T-helper 17 cell (primary cell): ENCODE results near the gene TRIM39. TPM values are rescaled to one million over a fixed set of nuclear protein-coding genes. Genes with fewer than 3 reads are reported as not detected.

Source experiments
- total RNA-seq, 4 donors: library from RNA in 2 of 4; stranded (reverse) in 2 of 4; gene quantifications; one replicate each; pipeline ENCODE4 v1.2.3 and lab custom pipeline; 2022 to 2026

TRIM39 gene
- total RNA-seq, 2 donors from 2014 or later, result 41.4 to 47.3 TPM

Other genes with a start within 250 kb of the TRIM39 start
- not detected for gene TRIM31, start 213.8 kb upstream of the TRIM39 start, total RNA-seq
- 1 to 10 TPM in 1 of 2 donors, under 1 TPM in 1; 0.22 to 3.5 TPM for gene TRIM40, start 190.8 kb upstream of the TRIM39 start, total RNA-seq
- under 1 TPM in 1 of 2 donors, not detected in 1; 0.37 TPM for gene TRIM10, start 165.7 kb upstream of the TRIM39 start, total RNA-seq
- not detected for gene TRIM15, start 163.4 kb upstream of the TRIM39 start, total RNA-seq
- 10 to 100 TPM; 51.2 to 63.1 TPM for gene TRIM26, start 113.5 kb upstream of the TRIM39 start, total RNA-seq
- 10 to 100 TPM; 34.1 to 38.5 TPM for gene RPP21, start 18.2 kb downstream of the TRIM39 start, total RNA-seq
- gene HLA-E, start 162.6 kb downstream of the TRIM39 start, total RNA-seq, result 1,000 to 10,000 TPM; 1,324 to 1,494 TPM
- gene GNL1, start 229.6 kb downstream of the TRIM39 start, total RNA-seq, result 100 to 1,000 TPM; 178 to 211 TPM
- gene PRR3, start 230.4 kb downstream of the TRIM39 start, total RNA-seq, result 10 to 100 TPM; 11.2 to 13.9 TPM
- gene ABCF1, start 244.5 kb downstream of the TRIM39 start, total RNA-seq, result 100 to 1,000 TPM in 1 of 2 donors, 10 to 100 TPM in 1; 97.4 to 106 TPM